Measurements from ENCODE around the gene NEDD8.
A peak's percentile ranks its signal among the peaks of the same experiment; 100 is the strongest.

Gene NEDD8

DNA sequence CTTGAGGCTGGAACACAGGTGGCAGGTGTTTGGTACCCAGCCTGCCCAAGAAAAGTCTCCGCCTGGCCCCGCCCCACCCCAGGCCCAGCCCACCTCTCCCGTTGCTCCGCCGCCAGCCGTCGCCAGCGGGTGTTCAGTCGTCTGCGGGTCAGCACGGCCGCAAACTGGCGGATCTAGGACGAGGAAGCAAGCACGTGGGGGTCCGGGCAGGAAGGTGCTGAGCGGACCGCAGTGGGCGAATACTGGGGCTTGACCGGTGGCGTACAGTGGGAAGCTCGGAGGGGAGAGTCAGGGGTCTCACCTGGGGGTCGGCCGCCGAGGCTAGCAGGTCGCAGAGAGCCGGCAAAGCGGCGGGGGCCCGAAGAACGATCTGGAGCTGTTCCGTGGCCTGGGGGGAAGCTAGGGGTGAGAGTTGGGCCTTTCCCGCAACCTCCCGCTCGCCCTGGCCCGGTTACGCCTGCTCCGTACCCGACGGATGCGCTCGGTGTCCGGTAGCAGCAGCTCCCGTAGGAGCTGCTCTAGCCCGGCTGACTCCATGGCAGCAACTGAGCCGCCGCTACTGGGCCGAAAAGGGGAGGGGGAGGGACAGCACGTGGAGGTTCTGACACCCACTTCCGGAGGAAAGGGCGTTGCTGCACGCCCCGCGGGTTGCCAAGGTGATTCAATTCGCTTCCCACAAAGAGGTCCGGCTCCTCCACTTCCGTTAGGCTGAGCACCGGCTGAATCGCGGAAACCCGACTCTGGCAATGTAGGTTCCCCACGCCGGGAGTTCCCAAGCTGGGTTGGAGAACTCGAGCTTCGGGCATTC is 43.7 kb downstream of the NEDD8 start, which contains the start of gene IPO4:
Gene IPO4 (minus strand): TSS at position 566 of the 808 bp plus-strand sequence. CDS start 29 bp downstream, at position 537.
- H3K4me1 ChIP-seq (ENCODE audit: control insufficient read depth, low read length) = peaks cover 21% of the 10 kb centered on the region
- H3K27ac ChIP-seq (ENCODE audit: low read depth, low read length) = peak within 1 kb of the TSS; percentile 48
- H3K9me2 ChIP-seq (replicated peaks; ENCODE audit: control insufficient read depth, low read length) = no peaks in the 10 kb centered on the region
- H3K4me3 ChIP-seq (ENCODE audit: low read length) = peak within 1 kb of the TSS; percentile 80
- peaks cover 73% of the 10 kb centered on the region for H3K36me3 ChIP-seq (ENCODE audit: control insufficient read depth, low read length)
- H4K20me1 ChIP-seq (ENCODE audit: control insufficient read depth, insufficient read depth, low read depth, low read length) = no peaks in the 10 kb centered on the region
- H3F3A ChIP-seq (ENCODE audit: control insufficient read depth, insufficient read depth) = peaks cover 13% of the 10 kb centered on the region
- H3K9me3 ChIP-seq (ENCODE audit: control insufficient read depth, insufficient read depth, low read length) = no peaks in the 10 kb centered on the region
- H3K79me2 ChIP-seq (ENCODE audit: control insufficient read depth, low read length) = peaks cover 30% of the 10 kb centered on the region
- no peak for TF ChIP-seq EZH2phosphoT487 (IDR thresholded peaks at IDR 0.05; ENCODE audit: borderline replicate concordance, low read length)
- no peak for TF ChIP-seq CTCF (IDR thresholded peaks at IDR 0.05; ENCODE audit: low read depth, low read length, poor library complexity, severe bottlenecking)
- peak within 1 kb of the TSS; percentile 90 for H3K4me2 ChIP-seq (ENCODE audit: low read length)
- no peaks in the 10 kb centered on the region for H3K27me3 ChIP-seq (ENCODE audit: control insufficient read depth, low read length)

- peak overlapping the region; percentile 80 for H3K4me3 ChIP-seq (ENCODE audit: low read length)
- H3K4me2 ChIP-seq (ENCODE audit: low read length) = peak overlapping the region; percentile 90
- H3K27ac ChIP-seq (ENCODE audit: low read depth, low read length) = no peak overlapping the region
- TF ChIP-seq CTCF (IDR thresholded peaks at IDR 0.05; ENCODE audit: low read depth, low read length, poor library complexity, severe bottlenecking) (no peak), EZH2phosphoT487 (IDR thresholded peaks at IDR 0.05; ENCODE audit: borderline replicate concordance, low read length) (no peak)
- peaks cover 24% of the 10 kb centered on the region for H3K79me2 ChIP-seq (ENCODE audit: control insufficient read depth, low read length)
- H3K27me3 ChIP-seq (ENCODE audit: control insufficient read depth, low read length) = no peaks in the 10 kb centered on the region
- H3K9me2 ChIP-seq (replicated peaks; ENCODE audit: control insufficient read depth, low read length) = no peaks in the 10 kb centered on the region
- peaks cover 75% of the 10 kb centered on the region for H3K36me3 ChIP-seq (ENCODE audit: control insufficient read depth, low read length)
- H3K9me3 ChIP-seq (ENCODE audit: control insufficient read depth, insufficient read depth, low read length) = no peaks in the 10 kb centered on the region
- peaks cover 13% of the 10 kb centered on the region for H3F3A ChIP-seq (ENCODE audit: control insufficient read depth, insufficient read depth)
- peaks cover 21% of the 10 kb centered on the region for H3K4me1 ChIP-seq (ENCODE audit: control insufficient read depth, low read length)
- no peaks in the 10 kb centered on the region for H4K20me1 ChIP-seq (ENCODE audit: control insufficient read depth, insufficient read depth, low read depth, low read length)
Observed at GRCh38 chr14:24187539-24187915, 44.6 kb downstream of the NEDD8 start.

DNA sequence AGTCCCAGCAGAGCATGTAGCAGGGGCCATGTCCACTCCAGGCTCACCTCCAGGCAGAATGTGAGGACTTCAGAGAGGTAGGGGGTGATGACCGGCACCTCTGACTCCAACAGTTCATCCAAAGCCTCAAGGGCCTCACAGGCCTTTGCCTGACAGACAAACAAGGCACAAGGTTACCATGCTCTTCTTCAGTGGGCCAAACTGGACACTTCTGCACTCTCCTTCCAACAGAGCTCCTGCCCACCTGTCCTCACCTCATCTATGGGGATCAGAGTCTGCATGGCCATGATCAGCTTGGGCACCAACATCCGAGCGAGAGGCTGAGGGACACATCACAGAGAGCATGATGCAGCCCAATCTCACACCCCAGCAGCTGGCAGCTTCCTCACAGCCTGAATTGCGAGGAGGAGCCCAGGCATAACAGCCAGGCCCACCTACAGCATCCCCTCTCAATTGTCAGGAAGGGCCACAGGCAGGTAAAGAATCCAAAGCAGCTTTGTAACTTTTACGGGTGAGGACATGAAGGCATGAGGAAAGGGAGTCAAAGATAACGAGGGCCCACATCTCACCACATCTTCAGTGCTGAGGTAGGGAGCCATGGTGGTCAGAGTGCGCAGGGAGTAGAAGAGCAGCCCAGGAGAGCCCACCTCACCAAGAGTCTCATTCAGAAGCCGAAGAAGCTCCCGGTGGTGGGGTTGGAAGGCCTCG is 45.2 kb downstream of the NEDD8 start:
- H3F3A ChIP-seq (ENCODE audit: control insufficient read depth, insufficient read depth) = peaks cover 13% of the 10 kb centered on the region
- H3K9me3 ChIP-seq (ENCODE audit: control insufficient read depth, insufficient read depth, low read length) = no peaks in the 10 kb centered on the region
- peaks cover 22% of the 10 kb centered on the region for H3K79me2 ChIP-seq (ENCODE audit: control insufficient read depth, low read length)
- no peak overlapping the region for H3K27ac ChIP-seq (ENCODE audit: low read depth, low read length)
- H3K27me3 ChIP-seq (ENCODE audit: control insufficient read depth, low read length) = no peaks in the 10 kb centered on the region
- H4K20me1 ChIP-seq (ENCODE audit: control insufficient read depth, insufficient read depth, low read depth, low read length) = no peaks in the 10 kb centered on the region
- H3K9me2 ChIP-seq (replicated peaks; ENCODE audit: control insufficient read depth, low read length) = no peaks in the 10 kb centered on the region
- H3K4me2 ChIP-seq (ENCODE audit: low read length) = peak overlapping the region; percentile 90
- TF ChIP-seq CTCF (IDR thresholded peaks at IDR 0.05; ENCODE audit: low read depth, low read length, poor library complexity, severe bottlenecking) (no peak), EZH2phosphoT487 (IDR thresholded peaks at IDR 0.05; ENCODE audit: borderline replicate concordance, low read length) (no peak)
- H3K4me1 ChIP-seq (ENCODE audit: control insufficient read depth, low read length) = peaks cover 21% of the 10 kb centered on the region
- H3K36me3 ChIP-seq (ENCODE audit: control insufficient read depth, low read length) = peaks cover 75% of the 10 kb centered on the region
- H3K4me3 ChIP-seq (ENCODE audit: low read length) = peak overlapping the region; percentile 80; the same call in 1 of the 2 replicates

Data from DOHH2 (cell line).